Kidney (tissue), 14 donors: ENCODE results near the gene KCTD8. TPM values are rescaled to one million over a fixed set of nuclear protein-coding genes. Genes with fewer than 3 reads are reported as not detected.

ENCODE experiments used
- DNase-seq, 5 donors: peaks; one replicate each; pipeline ENCODE4 v3.0.0-alpha.2; 2013 to 2020
- FAIRE-seq: peaks from 2 replicates; lab custom pipeline; 2012; peaks lifted over from hg19 to GRCh38; lab: Jason Lieb, UNC
- H3K27ac ChIP-seq, 2 donors: one replicate each; pipeline ENCODE4 v1.7.0; 2013; ENCODE audit warnings: low read depth in 2 of 2, low read length in 2 of 2, inconsistent platforms in 1 of 2
- H3K27me3 ChIP-seq: one replicate; pipeline ENCODE4 v1.7.1; 2013; ENCODE audit warnings: low read length, inconsistent platforms; ENCODE audit not compliant: control insufficient read depth, insufficient read depth
- H3K36me3 ChIP-seq, 3 donors: one replicate each; pipeline versions ENCODE4 v1.7.0 to v1.7.1; 2013; ENCODE audit warnings: low read length in 3 of 3, control low read depth in 1 of 3, inconsistent platforms in 1 of 3; ENCODE audit not compliant: insufficient read depth in 3 of 3, control insufficient read depth in 2 of 3
- H3K4me1 ChIP-seq, 3 donors: one replicate each; pipeline versions ENCODE4 v1.7.0 to v1.7.1; 2013; ENCODE audit warnings: low read length in 3 of 3, inconsistent platforms in 1 of 3, low read depth in 1 of 3; ENCODE audit not compliant: control insufficient read depth in 2 of 3, insufficient read depth in 2 of 3
- H3K4me3 ChIP-seq, 3 donors: one replicate each; pipeline versions ENCODE4 v1.7.0 to v1.8.1; 2013; ENCODE audit warnings: low read length in 3 of 3, control low read depth in 1 of 3, inconsistent platforms in 1 of 3
- H3K9ac ChIP-seq, 3 donors: one replicate each; pipeline versions ENCODE4 v1.7.0 to v1.7.1; 2013; ENCODE audit warnings: low read length in 3 of 3, control low read depth in 1 of 3, inconsistent platforms in 1 of 3
- H3K9me3 ChIP-seq, 3 donors: one replicate each; pipeline versions ENCODE4 v1.7.0 to v1.7.1; 2013; ENCODE audit warnings: low read length in 3 of 3, control low read depth in 1 of 3, inconsistent platforms in 1 of 3; ENCODE audit not compliant: control insufficient read depth in 2 of 3, insufficient read depth in 1 of 3
- intact Hi-C: fragments of 100-400 bp; cut with DNase I; formaldehyde crosslinking; loops from one replicate; pipeline ENCODE4 v1.11.1; 2022
- polyA plus RNA-seq: library from polyadenylated mRNA; stranded (reverse); fragments of 350-450 nt; fragmentation: Illumina TruSeq; extraction: RNeasy Lipid Tissue Mini Kit (QIAGEN cat#74804); gene quantifications from one replicate; pipeline ENCODE4 v1.2.3, GENCODE V29; 2014; ENCODE audit warnings: low read depth, low replicate concordance; ENCODE audit not compliant: insufficient read depth
- total RNA-seq: library from RNA; stranded (reverse); fragmentation: NEBNext Ultra II Directional; extraction: Animal tissue kit (Norgen Biotek cat#: 25700); gene quantifications from one replicate; pipeline ENCODE4 v1.2.1, GENCODE V29; 2021
- TF ChIP-seq, protein P1 (sequence below): IDR thresholded peaks from 3 replicates; pipeline ENCODE4 v1.5.1; 2012; ENCODE audit warnings: mild to moderate bottlenecking, moderate library complexity, borderline replicate concordance; ENCODE audit not compliant: insufficient read depth; ENCODE audit errors: extremely low read depth
- donor health status: control.
- donor health status: control.
- donor health status: control.
- donor health status: control.
- donor health status: control.
- donor health status: DM: yes; HTN: yes; CAD: no.
- donor health status: Normal renal cell carcinoma (clear cell type).

Gene KCTD8
- total and polyA plus RNA-seq, 2 donors from 2014 or later: 0.62 to 1.3 TPM

DNA sequence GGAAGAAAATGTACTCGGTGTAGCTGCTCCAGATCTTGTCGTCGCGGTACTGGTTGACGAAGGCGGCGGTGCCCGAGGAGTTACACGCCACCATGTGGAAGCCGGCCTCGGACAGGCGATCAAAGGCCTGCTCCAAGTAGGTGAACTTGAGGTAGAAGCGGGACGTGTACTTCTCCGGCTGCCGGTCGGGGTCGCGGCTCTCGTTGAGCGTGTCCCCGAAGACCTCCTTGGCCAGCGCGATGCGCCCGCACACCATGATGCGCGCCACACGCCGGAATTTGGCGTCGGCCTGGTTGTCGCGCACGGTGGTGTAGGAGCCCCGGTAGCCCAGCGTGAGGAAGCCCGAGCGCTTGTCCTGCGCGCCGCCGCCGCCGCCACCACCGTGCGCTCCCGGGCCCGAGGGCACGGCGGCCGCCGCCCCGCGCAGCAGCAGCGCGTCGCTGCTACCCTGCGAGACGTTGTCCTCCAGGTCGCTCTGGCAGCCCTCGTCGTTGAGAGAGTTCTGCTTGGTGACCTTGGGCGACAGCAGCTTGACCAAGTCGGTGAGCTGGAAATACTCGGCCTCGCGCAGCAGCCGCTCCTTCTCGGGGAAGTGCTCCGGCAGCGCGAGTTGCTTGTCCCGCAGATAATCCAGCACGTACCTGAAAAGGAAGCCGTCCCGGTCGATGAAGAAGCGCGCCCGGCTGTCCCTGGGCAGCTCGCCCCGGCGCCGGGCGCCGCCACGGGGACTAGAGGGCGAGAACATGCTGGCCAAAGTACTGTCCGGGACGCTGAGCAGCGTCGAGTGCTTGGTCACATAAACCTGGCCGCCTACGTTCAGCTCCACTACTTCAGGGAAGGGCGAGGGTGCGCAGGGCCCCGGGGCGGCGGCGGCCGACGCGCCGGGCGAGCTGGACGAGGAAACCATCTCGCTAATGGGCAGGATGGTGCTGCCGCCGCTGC lies 775 bp downstream of the KCTD8 start:
- no peaks in the 10 kb centered on the region for H3K36me3 ChIP-seq
- intact Hi-C loops: no loop called here
- peak overlapping the region; percentile 46 to 49 for H3K27ac ChIP-seq
- no peak for FAIRE-seq
- no peaks in the 10 kb centered on the region for H3K9me3 ChIP-seq
- peak overlapping the region in 2 of 3 donors; percentile 17 to 36 for H3K9ac ChIP-seq
- H3K27me3 ChIP-seq: peaks cover 12% of the 10 kb centered on the region
- peak overlapping the region in 2 of 3 donors; percentile 57 to 82 for H3K4me3 ChIP-seq
- TF ChIP-seq, protein P1, sequence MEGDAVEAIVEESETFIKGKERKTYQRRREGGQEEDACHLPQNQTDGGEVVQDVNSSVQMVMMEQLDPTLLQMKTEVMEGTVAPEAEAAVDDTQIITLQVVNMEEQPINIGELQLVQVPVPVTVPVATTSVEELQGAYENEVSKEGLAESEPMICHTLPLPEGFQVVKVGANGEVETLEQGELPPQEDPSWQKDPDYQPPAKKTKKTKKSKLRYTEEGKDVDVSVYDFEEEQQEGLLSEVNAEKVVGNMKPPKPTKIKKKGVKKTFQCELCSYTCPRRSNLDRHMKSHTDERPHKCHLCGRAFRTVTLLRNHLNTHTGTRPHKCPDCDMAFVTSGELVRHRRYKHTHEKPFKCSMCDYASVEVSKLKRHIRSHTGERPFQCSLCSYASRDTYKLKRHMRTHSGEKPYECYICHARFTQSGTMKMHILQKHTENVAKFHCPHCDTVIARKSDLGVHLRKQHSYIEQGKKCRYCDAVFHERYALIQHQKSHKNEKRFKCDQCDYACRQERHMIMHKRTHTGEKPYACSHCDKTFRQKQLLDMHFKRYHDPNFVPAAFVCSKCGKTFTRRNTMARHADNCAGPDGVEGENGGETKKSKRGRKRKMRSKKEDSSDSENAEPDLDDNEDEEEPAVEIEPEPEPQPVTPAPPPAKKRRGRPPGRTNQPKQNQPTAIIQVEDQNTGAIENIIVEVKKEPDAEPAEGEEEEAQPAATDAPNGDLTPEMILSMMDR: no peak
- peaks cover 0 to 4% (median 0%) of the 10 kb centered on the region in 3 donors for H3K4me1 ChIP-seq
- DNase-seq: peak; percentile 55 to 74 (median 61)

DNA sequence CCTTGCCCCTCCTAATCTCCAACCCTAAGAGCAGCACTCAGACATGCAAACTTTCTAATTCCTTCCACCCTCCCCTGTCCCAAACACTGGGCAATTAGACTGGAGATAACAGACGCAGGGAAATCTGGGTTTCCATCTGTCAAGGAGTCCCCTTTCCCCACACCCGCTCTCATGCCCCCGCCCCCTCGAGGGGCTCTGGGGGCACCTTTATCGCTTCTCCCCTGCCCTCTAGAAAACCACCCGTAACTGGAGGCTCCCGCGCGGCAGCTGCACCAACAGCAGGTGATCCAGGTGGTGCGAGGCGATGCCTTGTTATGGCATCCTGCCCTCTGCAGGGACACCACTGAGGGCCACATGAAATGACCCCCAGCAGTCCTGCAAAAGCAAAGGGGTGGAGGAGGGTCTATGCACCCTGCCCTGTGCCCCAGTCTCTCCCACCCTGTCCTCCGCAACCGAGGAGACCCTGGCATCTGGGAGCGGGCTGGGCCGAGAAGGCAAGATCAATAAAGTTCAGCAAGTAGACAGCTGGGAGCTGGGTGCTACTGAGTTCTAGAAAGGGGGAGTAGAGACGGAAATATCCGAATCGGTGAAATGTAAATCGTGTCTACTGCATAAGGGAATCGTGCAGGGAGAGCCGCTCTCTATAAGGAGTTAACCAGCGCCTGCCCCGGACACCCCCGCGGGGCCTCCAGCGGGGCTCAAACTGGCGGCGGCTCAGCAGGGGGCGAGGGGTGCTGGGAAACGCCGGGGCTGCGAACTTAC lies 1.6 kb downstream of the KCTD8 start:
- TF ChIP-seq, protein P1: no peak
- intact Hi-C loops: no loop called here
- H3K4me3 ChIP-seq: peak overlapping the region; percentile 18 to 82 (median 57)
- H3K27me3 ChIP-seq: peaks cover 12% of the 10 kb centered on the region
- H3K36me3 ChIP-seq: no peaks in the 10 kb centered on the region
- no peaks in the 10 kb centered on the region for H3K9me3 ChIP-seq
- DNase-seq: peak; percentile 11 to 61 (median 21)
- peak overlapping the region in 1 of 3 donors; percentile 47 for H3K9ac ChIP-seq
- no peak for FAIRE-seq
- H3K27ac ChIP-seq: no peak overlapping the region
- peaks cover 0 to 4% (median 0%) of the 10 kb centered on the region in 3 donors for H3K4me1 ChIP-seq

DNA sequence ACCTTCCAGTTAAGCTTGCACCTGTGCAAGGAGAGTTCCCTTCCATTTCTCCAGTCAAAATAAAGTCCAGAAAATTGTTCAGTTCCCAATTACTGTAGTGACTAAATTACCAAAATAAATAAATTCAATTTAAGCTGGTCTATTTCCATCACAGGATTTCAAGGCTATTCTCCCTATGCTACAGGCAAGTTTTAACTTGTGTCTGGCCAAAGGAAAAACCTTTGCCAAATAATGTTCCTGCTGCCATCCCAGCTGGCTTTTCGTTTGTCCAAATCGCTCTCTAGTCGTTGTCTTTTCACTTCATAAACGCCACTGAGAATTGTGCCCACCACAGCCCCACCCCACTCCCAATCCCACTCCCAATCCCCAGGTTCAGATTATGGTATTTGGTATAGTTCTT lies 2.4 kb downstream of the KCTD8 start:
- TF ChIP-seq, protein P1: no peak
- intact Hi-C loops: no loop called here
- H3K27me3 ChIP-seq: peaks cover 12% of the 10 kb centered on the region
- DNase-seq: peak in 1 of 5 donors; percentile 35
- peak overlapping the region in 2 of 3 donors; percentile 57 to 82 for H3K4me3 ChIP-seq
- H3K9me3 ChIP-seq: no peaks in the 10 kb centered on the region
- no peak overlapping the region for H3K9ac ChIP-seq
- no peak for FAIRE-seq
- no peaks in the 10 kb centered on the region for H3K36me3 ChIP-seq
- H3K27ac ChIP-seq: no peak overlapping the region
- H3K4me1 ChIP-seq: peaks cover 0 to 4% (median 0%) of the 10 kb centered on the region in 3 donors
